Loucy (cell line): ENCODE results near the gene ACSL5.

Experiments used
- CTCF ChIP-seq: fragments of 200-600 bp; sonication (generic); conservative IDR thresholded peaks from 2 replicates; pipeline ENCODE4 v1.5.1; 2014; ENCODE audit warnings: mild to moderate bottlenecking, antibody characterized with exemption, low read length
- EZH2phosphoT487 ChIP-seq: fragments of 200-600 bp; IDR thresholded peaks from 2 replicates; pipeline ENCODE4 v1.6.1; 2018; ENCODE audit warnings: antibody characterized with exemption, mild to moderate bottlenecking, moderate library complexity, borderline replicate concordance

DNA sequence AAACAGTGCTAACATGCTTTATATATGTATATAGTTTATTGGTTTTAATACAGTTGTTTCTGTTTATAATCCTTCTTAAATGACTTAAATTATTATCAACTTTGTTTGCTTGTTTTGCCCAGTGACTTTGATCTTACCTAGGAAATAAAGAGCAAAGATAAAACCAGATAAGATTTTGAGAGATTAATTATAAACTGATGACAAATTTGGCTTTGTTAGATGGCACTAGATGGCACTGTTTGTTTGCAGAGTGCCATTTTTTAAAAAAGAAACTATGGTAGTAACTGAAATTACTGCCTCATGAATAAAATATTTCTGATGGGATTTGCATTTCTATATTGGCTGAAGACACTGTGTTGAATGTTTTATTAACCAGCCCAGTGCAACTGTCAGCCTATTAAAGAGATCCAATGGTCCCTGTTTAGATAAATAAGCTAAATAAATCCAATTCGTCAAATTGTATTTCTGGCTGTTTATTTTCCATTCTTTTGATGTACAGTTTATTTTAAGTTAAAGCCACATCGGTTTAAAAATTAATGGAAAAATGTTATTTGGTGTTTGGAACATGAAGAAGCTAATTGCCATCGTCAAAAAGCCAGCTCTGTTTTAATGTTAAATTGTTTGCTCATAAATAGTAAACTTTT, 101.8 kb downstream of the ACSL5 start:
- TF ChIP-seq CTCF: peak; percentile 78
- TF ChIP-seq EZH2phosphoT487: no peak
